MCF 10A (cell line): ENCODE results near the gene UQCC5. TPM values are rescaled to one million over a fixed set of nuclear protein-coding genes. Genes with fewer than 3 reads are reported as not detected.

Experiments
- BruUV-seq: library from RNA; stranded (reverse); fragments of 400-500 nt; replicated peaks from 2 replicates; lab custom pipeline; 2021; lab: Mats Ljungman, UMichigan
- CTCF ChIA-PET: fragments of 300-600 bp; sonication (Branson Sonifier 250); formaldehyde crosslinking; extraction: SDS; loops from one replicate; lab custom pipeline; 2021; ENCODE audit warnings: antibody characterized with exemption, inconsistent platforms; lab: Yijun Ruan, JAX
- POLR2A ChIA-PET: fragments of 300-600, 350-650 bp; sonication (Branson Sonifier 250); formaldehyde crosslinking; extraction: SDS; loops from one replicate; lab custom pipeline; 2020; ENCODE audit warnings: antibody characterized with exemption, inconsistent platforms; lab: Yijun Ruan, JAX
- DNase-seq: peaks from one replicate; pipeline ENCODE4 v3.0.0-alpha.2; 2018; ENCODE audit not compliant: unreplicated experiment
- H3K27ac Mint-ChIP-seq: one replicate; pipeline ENCODE4 v1.8.0; 2022; ENCODE audit warnings: mild to moderate bottlenecking, low read depth, mixed read lengths; ENCODE audit not compliant: unreplicated experiment
- H3K27me3 Mint-ChIP-seq: one replicate; pipeline ENCODE4 v1.8.0; 2022; ENCODE audit warnings: mixed read lengths; ENCODE audit not compliant: insufficient read depth, unreplicated experiment
- H3K36me3 Mint-ChIP-seq: one replicate; pipeline ENCODE4 v1.8.0; 2022; ENCODE audit warnings: mild to moderate bottlenecking, moderate library complexity, mixed read lengths; ENCODE audit not compliant: insufficient read depth, unreplicated experiment
- H3K4me1 Mint-ChIP-seq: one replicate; pipeline ENCODE4 v1.8.0; 2022; ENCODE audit warnings: mixed read lengths; ENCODE audit not compliant: insufficient read depth, unreplicated experiment
- H3K4me3 Mint-ChIP-seq: one replicate; pipeline ENCODE4 v1.8.0; 2022; ENCODE audit warnings: mild to moderate bottlenecking, moderate library complexity, mixed read lengths; ENCODE audit not compliant: unreplicated experiment
- H3K9me3 Mint-ChIP-seq: one replicate; pipeline ENCODE4 v1.8.0; 2022; ENCODE audit warnings: mixed read lengths; ENCODE audit not compliant: unreplicated experiment
- intact Hi-C: fragments of 100-400 bp; cut with micrococcal nuclease; formaldehyde crosslinking; loops from 2 replicates; pipeline ENCODE4 v1.14.1; 2022
- total RNA-seq: library from RNA; stranded (reverse); gene quantifications from 2 replicates; pipeline ENCODE4 v1.2.3, GENCODE V29; 2022
- TF ChIP-seq, protein P1 (sequence below): fragments of 200-600 bp; IDR thresholded peaks from one replicate; pipeline ENCODE4 v1.8.0; 2022; ENCODE audit warnings: antibody characterized with exemption, mild to moderate bottlenecking; ENCODE audit not compliant: unreplicated experiment

The UQCC5 gene
- total RNA-seq, 1 experiment from 2014 or later = 22.6 TPM

DNA sequence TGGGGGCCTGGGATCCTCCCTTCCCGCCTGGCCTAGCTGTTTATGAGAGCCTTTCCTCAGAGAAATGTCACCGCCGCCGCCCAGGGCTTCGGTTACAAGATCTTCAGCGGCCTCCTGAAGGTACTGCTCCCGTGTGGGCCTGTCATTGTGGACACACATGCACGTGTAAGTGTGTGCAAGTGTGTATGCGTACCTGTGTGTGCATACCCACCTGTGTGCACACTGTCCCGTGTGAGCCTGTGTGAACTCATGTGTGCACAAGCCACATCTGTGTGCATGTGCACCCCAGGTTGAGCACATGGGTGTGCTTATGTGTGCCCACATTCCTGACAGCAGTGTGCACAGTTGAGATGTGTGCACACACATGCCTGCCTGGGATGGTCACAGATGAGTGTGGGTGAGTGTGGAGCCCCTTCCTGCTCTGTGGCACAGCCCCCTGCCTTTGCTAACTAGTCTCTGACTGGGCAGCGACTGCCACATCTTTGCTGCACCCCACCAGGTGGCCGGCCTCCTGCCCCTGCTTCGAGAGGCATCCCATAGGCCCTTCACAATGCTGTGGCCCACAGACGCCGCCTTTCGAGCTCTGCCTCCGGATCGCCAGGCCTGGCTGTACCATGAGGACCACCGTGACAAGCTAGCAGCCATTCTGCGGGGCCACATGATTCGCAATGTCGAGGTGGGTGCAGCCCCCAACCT lies 16.8 kb upstream of the UQCC5 start:
- no peak overlapping the region for H3K4me3 Mint-ChIP-seq
- peaks cover 4% of the 10 kb centered on the region for H3K4me1 Mint-ChIP-seq
- no peak overlapping the region for H3K27ac Mint-ChIP-seq
- H3K27me3 Mint-ChIP-seq = no peaks in the 10 kb centered on the region
- CTCF ChIA-PET = no interaction called here
- POLR2A ChIA-PET = interaction anchor here (0.7 kb wide), 1 partner anchor 17 kb away, joined by 3 read pairs; the partner anchor contains the start of gene UQCC5
- BruUV-seq = no TSS peak
- H3K36me3 Mint-ChIP-seq = no peaks in the 10 kb centered on the region
- TF ChIP-seq, protein P1, sequence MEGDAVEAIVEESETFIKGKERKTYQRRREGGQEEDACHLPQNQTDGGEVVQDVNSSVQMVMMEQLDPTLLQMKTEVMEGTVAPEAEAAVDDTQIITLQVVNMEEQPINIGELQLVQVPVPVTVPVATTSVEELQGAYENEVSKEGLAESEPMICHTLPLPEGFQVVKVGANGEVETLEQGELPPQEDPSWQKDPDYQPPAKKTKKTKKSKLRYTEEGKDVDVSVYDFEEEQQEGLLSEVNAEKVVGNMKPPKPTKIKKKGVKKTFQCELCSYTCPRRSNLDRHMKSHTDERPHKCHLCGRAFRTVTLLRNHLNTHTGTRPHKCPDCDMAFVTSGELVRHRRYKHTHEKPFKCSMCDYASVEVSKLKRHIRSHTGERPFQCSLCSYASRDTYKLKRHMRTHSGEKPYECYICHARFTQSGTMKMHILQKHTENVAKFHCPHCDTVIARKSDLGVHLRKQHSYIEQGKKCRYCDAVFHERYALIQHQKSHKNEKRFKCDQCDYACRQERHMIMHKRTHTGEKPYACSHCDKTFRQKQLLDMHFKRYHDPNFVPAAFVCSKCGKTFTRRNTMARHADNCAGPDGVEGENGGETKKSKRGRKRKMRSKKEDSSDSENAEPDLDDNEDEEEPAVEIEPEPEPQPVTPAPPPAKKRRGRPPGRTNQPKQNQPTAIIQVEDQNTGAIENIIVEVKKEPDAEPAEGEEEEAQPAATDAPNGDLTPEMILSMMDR = no peak
- DNase-seq = no peak
- intact Hi-C loops = no loop called here
- no peaks in the 10 kb centered on the region for H3K9me3 Mint-ChIP-seq

DNA sequence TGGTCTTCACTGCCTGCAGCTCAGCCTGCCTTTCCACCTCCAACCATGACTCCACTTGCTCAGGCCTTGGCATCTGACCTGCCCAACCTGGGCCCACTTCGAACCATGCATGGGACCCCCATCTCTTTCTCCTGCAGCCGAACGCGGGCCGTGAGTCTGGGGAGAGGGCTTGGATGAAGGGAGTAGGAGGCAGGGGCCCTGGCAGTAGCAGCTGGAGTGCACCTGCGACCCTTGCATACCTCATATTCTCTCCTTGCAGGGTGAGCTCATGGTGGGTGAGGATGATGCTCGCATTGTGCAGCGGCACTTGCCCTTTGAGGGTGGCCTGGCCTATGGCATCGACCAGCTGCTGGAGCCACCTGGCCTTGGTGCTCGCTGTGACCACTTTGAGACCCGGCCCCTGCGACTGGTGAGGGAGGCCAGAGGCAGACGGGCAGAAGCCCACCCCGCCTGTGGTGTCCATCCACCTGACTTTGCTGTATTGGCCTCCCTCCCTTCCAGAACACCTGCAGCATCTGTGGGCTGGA lies 16.2 kb upstream of the UQCC5 start:
- no peaks in the 10 kb centered on the region for H3K36me3 Mint-ChIP-seq
- H3K4me1 Mint-ChIP-seq = peaks cover 2% of the 10 kb centered on the region
- ChIA-PET POLR2A (interaction anchor here (0.7 kb wide), 1 partner anchor 16 kb away, joined by 3 read pairs; the partner anchor contains the start of gene UQCC5), CTCF (interaction anchor here (0.5 kb wide), 1 partner anchor 7 kb away, joined by 3 read pairs; no protein-coding TSS in a partner anchor)
- no peaks in the 10 kb centered on the region for H3K9me3 Mint-ChIP-seq
- DNase-seq = no peak
- BruUV-seq = no TSS peak
- intact Hi-C loops = no loop called here
- no peak overlapping the region for H3K4me3 Mint-ChIP-seq
- H3K27ac Mint-ChIP-seq = no peak overlapping the region
- H3K27me3 Mint-ChIP-seq = no peaks in the 10 kb centered on the region
- TF ChIP-seq, protein P1 = no peak

DNA sequence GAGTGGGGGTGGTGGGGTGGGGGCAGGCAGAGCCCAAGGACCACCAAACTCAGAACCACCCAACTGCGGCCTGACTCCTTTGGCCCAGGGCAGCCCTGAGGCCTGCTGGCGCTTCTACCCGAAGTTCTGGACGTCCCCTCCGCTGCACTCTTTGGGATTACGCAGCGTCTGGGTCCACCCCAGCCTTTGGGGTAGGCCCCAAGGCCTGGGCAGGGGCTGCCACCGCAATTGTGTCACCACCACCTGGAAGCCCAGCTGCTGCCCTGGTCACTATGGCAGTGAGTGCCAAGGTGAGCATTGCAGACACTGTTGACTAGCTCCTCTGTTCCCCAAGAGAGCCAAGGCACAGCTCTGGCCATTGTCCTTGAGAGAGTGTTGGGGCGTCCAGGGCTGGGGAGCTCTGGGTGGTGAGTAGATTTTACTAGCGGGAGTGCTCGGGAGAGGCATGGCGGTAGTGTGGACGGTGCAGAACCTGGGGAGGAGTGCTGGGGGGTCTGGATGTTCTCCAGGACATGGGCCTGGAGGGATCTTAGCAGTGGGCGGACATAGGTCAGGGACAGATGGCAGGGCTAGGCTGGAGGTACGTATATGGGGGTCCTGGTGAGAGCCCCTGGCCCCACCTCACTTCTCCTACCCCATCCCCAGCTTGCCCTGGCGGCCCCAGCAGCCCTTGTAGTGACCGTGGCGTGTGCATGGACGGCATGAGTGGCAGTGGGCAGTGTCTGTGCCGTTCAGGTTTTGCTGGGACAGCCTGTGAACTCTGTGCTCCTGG lies 15.5 kb upstream of the UQCC5 start:
- DNase-seq = no peak
- ChIA-PET POLR2A (no interaction called here), CTCF (interaction anchor here (0.5 kb wide), 1 partner anchor 8 kb away, joined by 3 read pairs; no protein-coding TSS in a partner anchor)
- Mint-ChIP-seq H3K4me1 (no peaks in the 10 kb centered on the region), H3K27ac (no peak overlapping the region), H3K36me3 (no peaks in the 10 kb centered on the region), H3K9me3 (no peaks in the 10 kb centered on the region), H3K4me3 (no peak overlapping the region), H3K27me3 (no peaks in the 10 kb centered on the region)
- TF ChIP-seq, protein P1 = no peak
- BruUV-seq = no TSS peak
- intact Hi-C loops = no loop called here

DNA sequence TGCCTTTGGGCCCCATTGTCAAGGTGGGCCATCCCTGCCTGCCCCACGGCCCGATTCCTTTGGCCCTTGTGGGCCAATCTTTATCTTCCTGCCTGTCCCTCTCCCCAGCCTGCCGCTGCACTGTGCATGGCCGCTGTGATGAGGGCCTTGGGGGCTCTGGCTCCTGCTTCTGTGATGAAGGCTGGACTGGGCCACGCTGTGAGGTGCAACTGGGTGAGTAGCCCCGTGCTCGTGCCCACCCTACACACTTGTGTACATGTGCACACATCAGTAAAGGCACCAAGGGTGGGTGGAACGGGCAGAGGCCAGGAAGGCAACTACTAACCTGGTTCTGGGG lies 14.9 kb upstream of the UQCC5 start:
- no TSS peak for BruUV-seq

More for the DNA sequence above, 14.9 kb upstream of the UQCC5 start:
- intact Hi-C loops = no loop called here
- H3K4me3 Mint-ChIP-seq = no peak overlapping the region
- H3K36me3 Mint-ChIP-seq = no peaks in the 10 kb centered on the region
- no peak for DNase-seq
- H3K27me3 Mint-ChIP-seq = no peaks in the 10 kb centered on the region
- no peaks in the 10 kb centered on the region for H3K9me3 Mint-ChIP-seq
- ChIA-PET CTCF (no interaction called here), POLR2A (no interaction called here)
- TF ChIP-seq, protein P1 = no peak
- no peak overlapping the region for H3K27ac Mint-ChIP-seq
- H3K4me1 Mint-ChIP-seq = no peaks in the 10 kb centered on the region
